Glutamatergic neuron (in vitro differentiated cells): ENCODE results near the gene PRKAR1B. TPM values are rescaled to one million over a fixed set of nuclear protein-coding genes. Genes with fewer than 3 reads are reported as not detected.

Source experiments
- DNase-seq: peaks from one replicate; pipeline ENCODE4 v3.0.0; 2022
- H3K27ac Mint-ChIP-seq: one replicate; pipeline ENCODE4 v1.8.0; 2020; ENCODE audit warnings: mild to moderate bottlenecking, mixed read lengths, inconsistent platforms; ENCODE audit not compliant: unreplicated experiment
- H3K27me3 Mint-ChIP-seq: one replicate; pipeline ENCODE4 v1.8.0; 2020; ENCODE audit warnings: mild to moderate bottlenecking, moderate library complexity, mixed read lengths, inconsistent platforms; ENCODE audit not compliant: unreplicated experiment
- H3K36me3 Mint-ChIP-seq: one replicate; pipeline ENCODE4 v1.8.0; 2020; ENCODE audit warnings: mild to moderate bottlenecking, mixed read lengths, inconsistent platforms; ENCODE audit not compliant: unreplicated experiment
- H3K4me1 Mint-ChIP-seq: one replicate; pipeline ENCODE4 v1.8.0; 2020; ENCODE audit warnings: mild to moderate bottlenecking, low read depth, mixed read lengths, inconsistent platforms; ENCODE audit not compliant: unreplicated experiment
- H3K4me3 Mint-ChIP-seq: one replicate; pipeline ENCODE4 v1.8.0; 2020; ENCODE audit warnings: mild to moderate bottlenecking, mixed read lengths, inconsistent platforms; ENCODE audit not compliant: unreplicated experiment
- H3K9me3 Mint-ChIP-seq: one replicate; pipeline ENCODE4 v1.8.0; 2020; ENCODE audit warnings: mild to moderate bottlenecking, moderate library complexity, mixed read lengths, inconsistent platforms; ENCODE audit not compliant: unreplicated experiment
- CTCF ChIP-seq: fragments of 200-600 bp; sonication (generic); IDR thresholded peaks from one replicate; pipeline ENCODE4 v1.5.0; 2021; ENCODE audit not compliant: partially characterized antibody, unreplicated experiment
- total RNA-seq: library from RNA; stranded (reverse); fragmentation: NEBNext Ultra II Directional; extraction: Animal tissue kit (Norgen Biotek cat#: 25700); gene quantifications from one replicate; pipeline ENCODE4 v1.2.1, GENCODE V29; 2021; ENCODE audit not compliant: unreplicated experiment

PRKAR1B gene
- total RNA-seq, 1 donor from 2014 or later, result 12.8 TPM

- H3K27me3 Mint-ChIP-seq, result peaks cover 6% of the 10 kb centered on the region
- peaks cover 17% of the 10 kb centered on the region for H3K36me3 Mint-ChIP-seq
- TF ChIP-seq CTCF, result no peak
- H3K9me3 Mint-ChIP-seq, result peaks cover 7% of the 10 kb centered on the region
- H3K4me1 Mint-ChIP-seq, result no peaks in the 10 kb centered on the region
- no peak overlapping the region for H3K27ac Mint-ChIP-seq
- H3K4me3 Mint-ChIP-seq, result no peak overlapping the region
- DNase-seq, result no peak
Measured at GRCh38 chr7:589781-590575, 137.1 kb downstream of the PRKAR1B start.

- peaks cover 17% of the 10 kb centered on the region for H3K36me3 Mint-ChIP-seq
- peaks cover 9% of the 10 kb centered on the region for H3K9me3 Mint-ChIP-seq
- no peak overlapping the region for H3K4me3 Mint-ChIP-seq
- no peak overlapping the region for H3K27ac Mint-ChIP-seq
- H3K27me3 Mint-ChIP-seq, result peaks cover 11% of the 10 kb centered on the region
- no peak for TF ChIP-seq CTCF
- no peaks in the 10 kb centered on the region for H3K4me1 Mint-ChIP-seq
- no peak for DNase-seq
Measured at GRCh38 chr7:587767-588166, 139.3 kb downstream of the PRKAR1B start.

- Mint-ChIP-seq H3K27ac (no peak overlapping the region), H3K4me3 (no peak overlapping the region), H3K4me1 (no peaks in the 10 kb centered on the region), H3K9me3 (peaks cover 9% of the 10 kb centered on the region), H3K27me3 (peaks cover 11% of the 10 kb centered on the region), H3K36me3 (peaks cover 17% of the 10 kb centered on the region)
- DNase-seq, result no peak
- TF ChIP-seq CTCF, result no peak
Measured at GRCh38 chr7:586494-586893, 140.6 kb downstream of the PRKAR1B start.

- DNase-seq, result no peak
- Mint-ChIP-seq H3K9me3 (peaks cover 9% of the 10 kb centered on the region), H3K4me1 (no peaks in the 10 kb centered on the region), H3K27me3 (peaks cover 11% of the 10 kb centered on the region), H3K36me3 (peaks cover 17% of the 10 kb centered on the region), H3K27ac (no peak overlapping the region), H3K4me3 (no peak overlapping the region)
- no peak for TF ChIP-seq CTCF
Measured at GRCh38 chr7:585873-586272, 141.2 kb downstream of the PRKAR1B start.

- no peak overlapping the region for H3K27ac Mint-ChIP-seq
- no peak overlapping the region for H3K4me3 Mint-ChIP-seq
- H3K27me3 Mint-ChIP-seq, result peaks cover 11% of the 10 kb centered on the region
- no peak for DNase-seq
- TF ChIP-seq CTCF, result no peak
- H3K9me3 Mint-ChIP-seq, result peaks cover 9% of the 10 kb centered on the region
- peaks cover 17% of the 10 kb centered on the region for H3K36me3 Mint-ChIP-seq
- H3K4me1 Mint-ChIP-seq, result no peaks in the 10 kb centered on the region
Measured at GRCh38 chr7:585229-585711, 141.8 kb downstream of the PRKAR1B start.
